Stomach (tissue), 4 donors: ENCODE results near the gene ATP10B.

Experiments used
- EP300 ChIP-seq: sonication (generic); formaldehyde crosslinking; IDR thresholded peaks from one replicate; pipeline ENCODE4 v1.6.1; 2017; ENCODE audit warnings: antibody characterized with exemption
- POLR2A ChIP-seq, 4 donors: fragments of 450-650 bp; IDR thresholded peaks; one replicate each; pipeline ENCODE4 v1.6.1; 2016; ENCODE audit warnings: antibody characterized with exemption in 4 of 4, control low read depth in 2 of 4, mild to moderate bottlenecking in 1 of 4, moderate library complexity in 1 of 4
- POLR2AphosphoS5 ChIP-seq, 3 donors: sonication (generic); formaldehyde crosslinking; IDR thresholded peaks; one replicate each; pipeline ENCODE4 v1.6.1; 2016; ENCODE audit warnings: antibody characterized with exemption in 3 of 3
- TF ChIP-seq, protein P1 (sequence below), 7 experiments: fragments of 450-650 bp in 4 of 7; fragments of 200-600 bp in 3 of 7; sonication (generic) in 3 of 7; IDR thresholded peaks; one replicate each; pipeline ENCODE4 v1.5.1; 2016 to 2019; ENCODE audit warnings: antibody characterized with exemption in 7 of 7, control low read depth in 2 of 7, mild to moderate bottlenecking in 1 of 7

DNA sequence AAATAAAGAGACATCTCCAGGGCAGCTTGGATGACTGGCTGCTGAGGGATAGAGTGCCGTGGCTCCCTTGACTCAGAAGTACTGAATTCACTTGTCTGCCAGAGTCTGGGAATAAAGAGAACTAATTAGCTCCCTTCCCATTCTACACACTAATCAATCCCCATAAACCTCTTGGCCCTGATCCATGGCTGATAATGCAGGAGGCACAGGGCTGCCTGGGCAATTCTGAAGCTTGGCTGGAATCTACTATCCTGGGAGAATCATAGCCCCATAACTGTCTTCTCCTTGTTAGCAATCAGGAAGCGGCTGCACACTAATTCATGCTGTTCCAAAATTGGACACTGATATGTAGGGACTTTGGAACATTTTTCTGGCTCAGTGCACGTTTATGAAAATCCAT lies 232.6 kb downstream of the ATP10B start:
- TF ChIP-seq, protein P1, sequence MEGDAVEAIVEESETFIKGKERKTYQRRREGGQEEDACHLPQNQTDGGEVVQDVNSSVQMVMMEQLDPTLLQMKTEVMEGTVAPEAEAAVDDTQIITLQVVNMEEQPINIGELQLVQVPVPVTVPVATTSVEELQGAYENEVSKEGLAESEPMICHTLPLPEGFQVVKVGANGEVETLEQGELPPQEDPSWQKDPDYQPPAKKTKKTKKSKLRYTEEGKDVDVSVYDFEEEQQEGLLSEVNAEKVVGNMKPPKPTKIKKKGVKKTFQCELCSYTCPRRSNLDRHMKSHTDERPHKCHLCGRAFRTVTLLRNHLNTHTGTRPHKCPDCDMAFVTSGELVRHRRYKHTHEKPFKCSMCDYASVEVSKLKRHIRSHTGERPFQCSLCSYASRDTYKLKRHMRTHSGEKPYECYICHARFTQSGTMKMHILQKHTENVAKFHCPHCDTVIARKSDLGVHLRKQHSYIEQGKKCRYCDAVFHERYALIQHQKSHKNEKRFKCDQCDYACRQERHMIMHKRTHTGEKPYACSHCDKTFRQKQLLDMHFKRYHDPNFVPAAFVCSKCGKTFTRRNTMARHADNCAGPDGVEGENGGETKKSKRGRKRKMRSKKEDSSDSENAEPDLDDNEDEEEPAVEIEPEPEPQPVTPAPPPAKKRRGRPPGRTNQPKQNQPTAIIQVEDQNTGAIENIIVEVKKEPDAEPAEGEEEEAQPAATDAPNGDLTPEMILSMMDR (IDR thresholded peaks at IDR 0.05), result no peak
- TF ChIP-seq POLR2AphosphoS5 (IDR thresholded peaks at IDR 0.05) (no peak), EP300 (no peak), POLR2A (IDR thresholded peaks at IDR 0.05) (no peak)
